WTC11 (cell line): Measurements from ENCODE around the gene SBF2.

Experiments used
- AR ChIP-seq: fragments of 250-450 bp; sonication (Bioruptor Pico); IDR thresholded peaks from 2 replicates; pipeline ENCODE4 v1.9.0; 2021; ENCODE audit warnings: mild to moderate bottlenecking
- ATF3 ChIP-seq: sonication (generic); formaldehyde crosslinking; conservative IDR thresholded peaks from 2 replicates; pipeline ENCODE4 v1.8.1; 2022; ENCODE audit warnings: mild to moderate bottlenecking, missing genetic modification reagents
- CREB1 ChIP-seq: sonication (generic); formaldehyde crosslinking; IDR thresholded peaks from 2 replicates; pipeline ENCODE4 v1.8.0; 2023; ENCODE audit warnings: mild to moderate bottlenecking, missing genetic modification reagents
- CREM ChIP-seq: sonication (generic); formaldehyde crosslinking; IDR thresholded peaks from 2 replicates; pipeline ENCODE4 v1.8.1; 2022; ENCODE audit warnings: mild to moderate bottlenecking, missing genetic modification reagents, moderate library complexity
- JUN ChIP-seq: sonication (generic); formaldehyde crosslinking; IDR thresholded peaks from 2 replicates; pipeline ENCODE4 v1.8.0; 2023; ENCODE audit warnings: mild to moderate bottlenecking, missing genetic modification reagents
- MAX ChIP-seq: sonication (generic); formaldehyde crosslinking; IDR thresholded peaks from 2 replicates; pipeline ENCODE4 v1.8.0; 2022; ENCODE audit warnings: mild to moderate bottlenecking, missing genetic modification reagents
- MYBL2 ChIP-seq: sonication (generic); formaldehyde crosslinking; IDR thresholded peaks from 2 replicates; pipeline ENCODE4 v1.8.1; 2023; ENCODE audit warnings: mild to moderate bottlenecking, moderate library complexity, missing genetic modification reagents
- NR1H2 ChIP-seq: sonication (generic); formaldehyde crosslinking; IDR thresholded peaks from 2 replicates; pipeline ENCODE4 v1.9.0; 2021; ENCODE audit warnings: mild to moderate bottlenecking, moderate library complexity, missing genetic modification reagents
- TEAD4 ChIP-seq: sonication (generic); formaldehyde crosslinking; IDR thresholded peaks from 2 replicates; pipeline ENCODE4 v1.8.0; 2022; ENCODE audit warnings: mild to moderate bottlenecking, missing genetic modification reagents
- TF ChIP-seq, protein P1 (sequence below): fragments of 200-600 bp; IDR thresholded peaks from 2 replicates; pipeline ENCODE4 v1.8.0; 2022; ENCODE audit warnings: antibody characterized with exemption
- TF ChIP-seq, protein P2 (sequence below): fragments of 250-450 bp; sonication (Bioruptor Pico); IDR thresholded peaks from 2 replicates; pipeline ENCODE4 v2.1.2; 2022; ENCODE audit warnings: mild to moderate bottlenecking, moderate library complexity
- TF ChIP-seq, protein P3 (sequence below): sonication (generic); formaldehyde crosslinking; IDR thresholded peaks from 2 replicates; pipeline ENCODE4 v1.8.0; 2022; ENCODE audit warnings: missing genetic modification reagents

DNA sequence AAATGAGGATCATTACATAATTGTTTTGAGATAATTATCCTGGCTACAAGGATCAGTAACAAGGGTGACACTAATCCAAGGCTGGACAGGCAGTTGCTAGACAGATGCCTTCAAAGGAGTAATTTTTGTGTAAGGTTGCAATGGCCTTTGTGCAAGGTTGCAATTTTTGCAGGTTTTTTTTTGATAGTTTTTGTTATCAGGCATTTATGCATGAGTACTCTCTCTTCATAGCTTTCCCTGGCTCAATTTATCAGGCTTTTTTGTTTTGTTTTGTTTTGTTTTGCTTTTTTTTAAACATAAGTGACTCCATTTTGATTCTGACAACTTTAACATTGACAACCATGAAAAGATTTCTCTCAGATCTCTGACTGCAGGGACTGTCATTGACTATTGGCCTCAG lies 519.9 kb downstream of the SBF2 start:
- TF ChIP-seq TEAD4 (CRISPR knock-in tag) = no peak
- TF ChIP-seq MYBL2 (CRISPR knock-in tag) = no peak
- TF ChIP-seq CREM (CRISPR knock-in tag) = no peak
- TF ChIP-seq JUN (CRISPR knock-in tag) = no peak
- TF ChIP-seq MAX (CRISPR knock-in tag) = no peak
- TF ChIP-seq, protein P1, sequence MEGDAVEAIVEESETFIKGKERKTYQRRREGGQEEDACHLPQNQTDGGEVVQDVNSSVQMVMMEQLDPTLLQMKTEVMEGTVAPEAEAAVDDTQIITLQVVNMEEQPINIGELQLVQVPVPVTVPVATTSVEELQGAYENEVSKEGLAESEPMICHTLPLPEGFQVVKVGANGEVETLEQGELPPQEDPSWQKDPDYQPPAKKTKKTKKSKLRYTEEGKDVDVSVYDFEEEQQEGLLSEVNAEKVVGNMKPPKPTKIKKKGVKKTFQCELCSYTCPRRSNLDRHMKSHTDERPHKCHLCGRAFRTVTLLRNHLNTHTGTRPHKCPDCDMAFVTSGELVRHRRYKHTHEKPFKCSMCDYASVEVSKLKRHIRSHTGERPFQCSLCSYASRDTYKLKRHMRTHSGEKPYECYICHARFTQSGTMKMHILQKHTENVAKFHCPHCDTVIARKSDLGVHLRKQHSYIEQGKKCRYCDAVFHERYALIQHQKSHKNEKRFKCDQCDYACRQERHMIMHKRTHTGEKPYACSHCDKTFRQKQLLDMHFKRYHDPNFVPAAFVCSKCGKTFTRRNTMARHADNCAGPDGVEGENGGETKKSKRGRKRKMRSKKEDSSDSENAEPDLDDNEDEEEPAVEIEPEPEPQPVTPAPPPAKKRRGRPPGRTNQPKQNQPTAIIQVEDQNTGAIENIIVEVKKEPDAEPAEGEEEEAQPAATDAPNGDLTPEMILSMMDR = no peak
- no peak for TF ChIP-seq AR (CRISPR knock-in tag)
- no peak for TF ChIP-seq ATF3 (CRISPR knock-in tag)
- TF ChIP-seq, protein P2, sequence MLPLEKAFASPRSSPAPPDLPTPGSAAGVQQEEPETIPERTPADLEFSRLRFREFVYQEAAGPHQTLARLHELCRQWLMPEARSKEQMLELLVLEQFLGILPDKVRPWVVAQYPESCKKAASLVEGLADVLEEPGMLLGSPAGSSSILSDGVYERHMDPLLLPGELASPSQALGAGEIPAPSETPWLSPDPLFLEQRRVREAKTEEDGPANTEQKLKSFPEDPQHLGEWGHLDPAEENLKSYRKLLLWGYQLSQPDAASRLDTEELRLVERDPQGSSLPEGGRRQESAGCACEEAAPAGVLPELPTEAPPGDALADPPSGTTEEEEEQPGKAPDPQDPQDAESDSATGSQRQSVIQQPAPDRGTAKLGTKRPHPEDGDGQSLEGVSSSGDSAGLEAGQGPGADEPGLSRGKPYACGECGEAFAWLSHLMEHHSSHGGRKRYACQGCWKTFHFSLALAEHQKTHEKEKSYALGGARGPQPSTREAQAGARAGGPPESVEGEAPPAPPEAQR = no peak
- TF ChIP-seq NR1H2 = no peak
- TF ChIP-seq, protein P3, sequence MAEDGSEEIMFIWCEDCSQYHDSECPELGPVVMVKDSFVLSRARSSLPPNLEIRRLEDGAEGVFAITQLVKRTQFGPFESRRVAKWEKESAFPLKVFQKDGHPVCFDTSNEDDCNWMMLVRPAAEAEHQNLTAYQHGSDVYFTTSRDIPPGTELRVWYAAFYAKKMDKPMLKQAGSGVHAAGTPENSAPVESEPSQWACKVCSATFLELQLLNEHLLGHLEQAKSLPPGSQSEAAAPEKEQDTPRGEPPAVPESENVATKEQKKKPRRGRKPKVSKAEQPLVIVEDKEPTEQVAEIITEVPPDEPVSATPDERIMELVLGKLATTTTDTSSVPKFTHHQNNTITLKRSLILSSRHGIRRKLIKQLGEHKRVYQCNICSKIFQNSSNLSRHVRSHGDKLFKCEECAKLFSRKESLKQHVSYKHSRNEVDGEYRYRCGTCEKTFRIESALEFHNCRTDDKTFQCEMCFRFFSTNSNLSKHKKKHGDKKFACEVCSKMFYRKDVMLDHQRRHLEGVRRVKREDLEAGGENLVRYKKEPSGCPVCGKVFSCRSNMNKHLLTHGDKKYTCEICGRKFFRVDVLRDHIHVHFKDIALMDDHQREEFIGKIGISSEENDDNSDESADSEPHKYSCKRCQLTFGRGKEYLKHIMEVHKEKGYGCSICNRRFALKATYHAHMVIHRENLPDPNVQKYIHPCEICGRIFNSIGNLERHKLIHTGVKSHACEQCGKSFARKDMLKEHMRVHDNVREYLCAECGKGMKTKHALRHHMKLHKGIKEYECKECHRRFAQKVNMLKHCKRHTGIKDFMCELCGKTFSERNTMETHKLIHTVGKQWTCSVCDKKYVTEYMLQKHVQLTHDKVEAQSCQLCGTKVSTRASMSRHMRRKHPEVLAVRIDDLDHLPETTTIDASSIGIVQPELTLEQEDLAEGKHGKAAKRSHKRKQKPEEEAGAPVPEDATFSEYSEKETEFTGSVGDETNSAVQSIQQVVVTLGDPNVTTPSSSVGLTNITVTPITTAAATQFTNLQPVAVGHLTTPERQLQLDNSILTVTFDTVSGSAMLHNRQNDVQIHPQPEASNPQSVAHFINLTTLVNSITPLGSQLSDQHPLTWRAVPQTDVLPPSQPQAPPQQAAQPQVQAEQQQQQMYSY (CRISPR knock-in tag) = no peak
- no peak for TF ChIP-seq CREB1 (CRISPR knock-in tag)
